Measurements from ENCODE around the gene SND1.

Gene SND1

GRCh38 chr7:128121711-128122530 is 469.9 kb downstream of the SND1 start:
- TF ChIP-seq CTCF (IDR thresholded peaks at IDR 0.05; ENCODE audit: insufficient read depth, missing control alignments), result no peak
- no peak for DNase-seq (ENCODE audit: insufficient read length, low spot score)
- FAIRE-seq, result no peak

- FAIRE-seq (no peak), DNase-seq (ENCODE audit: insufficient read length, low spot score) (no peak)
- TF ChIP-seq CTCF (IDR thresholded peaks at IDR 0.05; ENCODE audit: insufficient read depth, missing control alignments), result no peak
These were observed 470.7 kb downstream of the SND1 start for GRCh38 chr7:128122576-128123290.

GRCh38 chr7:128123291-128124037 is 471.5 kb downstream of the SND1 start:
- TF ChIP-seq CTCF (IDR thresholded peaks at IDR 0.05; ENCODE audit: insufficient read depth, missing control alignments), result no peak
- FAIRE-seq, result no peak
- DNase-seq (ENCODE audit: insufficient read length, low spot score), result no peak

GRCh38 chr7:128124786-128125185 is 472.8 kb downstream of the SND1 start:
- DNase-seq (ENCODE audit: insufficient read length, low spot score), result no peak
- no peak for FAIRE-seq
- no peak for TF ChIP-seq CTCF (IDR thresholded peaks at IDR 0.05; ENCODE audit: insufficient read depth, missing control alignments)

GRCh38 chr7:128125816-128126215 is 473.8 kb downstream of the SND1 start:
- FAIRE-seq, result no peak
- no peak for DNase-seq (ENCODE audit: insufficient read length, low spot score)
- TF ChIP-seq CTCF (IDR thresholded peaks at IDR 0.05; ENCODE audit: insufficient read depth, missing control alignments), result no peak

GRCh38 chr7:128128401-128128800 is 476.4 kb downstream of the SND1 start:
- DNase-seq (ENCODE audit: insufficient read length, low spot score) (no peak), FAIRE-seq (no peak)
- no peak for TF ChIP-seq CTCF (IDR thresholded peaks at IDR 0.05; ENCODE audit: insufficient read depth, missing control alignments)

Data from D721Med (cell line).